ENCODE measurements around the gene ITPR1. TPM values are rescaled to one million over a fixed set of nuclear protein-coding genes. Genes with fewer than 3 reads are reported as not detected.
"Not testable (repeated sequence)": the region's sequence is repeated elsewhere in the genome, so short reads cannot be mapped to it uniquely, and the experiment has no call there.

The ITPR1 gene
- total RNA-seq, 4 donors from 2014 or later = 12.1 to 68.7 (median 25.6) TPM

DNA sequence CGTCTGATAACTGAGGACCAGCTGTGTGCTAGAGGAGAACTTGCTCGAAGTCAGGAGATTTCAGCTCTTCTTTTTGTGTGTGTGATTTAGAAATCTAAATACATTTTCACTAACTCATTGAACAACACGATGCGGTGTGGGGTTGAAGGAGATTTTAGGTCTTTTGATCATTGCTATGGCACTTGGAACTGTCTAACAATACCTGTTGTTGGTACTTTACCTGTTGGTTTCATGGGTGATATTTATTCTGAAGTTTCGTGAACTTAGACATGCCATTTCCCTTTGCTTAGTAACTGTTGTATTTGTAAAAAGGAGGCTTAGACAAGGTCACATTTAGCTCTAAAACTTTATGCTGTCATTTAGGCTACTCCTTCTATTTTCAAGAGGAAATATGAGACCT is 99.9 kb downstream of the ITPR1 start:
- Histone ChIP-seq H3K36me3 (no peaks in the 10 kb centered on the region), H3K4me1 (peaks cover 0 to 19% (median 0%) of the 10 kb centered on the region in 3 donors), H3K27me3 (no peaks in the 10 kb centered on the region), H3K4me3 (no peak overlapping the region), H3K27ac (no peak overlapping the region), H3K9me3 (no peaks in the 10 kb centered on the region)
- DNase-seq = no peak
- intact Hi-C loops (cut with DNase I) = no loop called here
- WGBS, 2 donors = 95 to 100% methylated on average over 5 of the region's 5 CpGs
- no peak for TF ChIP-seq POLR2A (IDR thresholded peaks at IDR 0.05)
- TF ChIP-seq, protein P1, sequence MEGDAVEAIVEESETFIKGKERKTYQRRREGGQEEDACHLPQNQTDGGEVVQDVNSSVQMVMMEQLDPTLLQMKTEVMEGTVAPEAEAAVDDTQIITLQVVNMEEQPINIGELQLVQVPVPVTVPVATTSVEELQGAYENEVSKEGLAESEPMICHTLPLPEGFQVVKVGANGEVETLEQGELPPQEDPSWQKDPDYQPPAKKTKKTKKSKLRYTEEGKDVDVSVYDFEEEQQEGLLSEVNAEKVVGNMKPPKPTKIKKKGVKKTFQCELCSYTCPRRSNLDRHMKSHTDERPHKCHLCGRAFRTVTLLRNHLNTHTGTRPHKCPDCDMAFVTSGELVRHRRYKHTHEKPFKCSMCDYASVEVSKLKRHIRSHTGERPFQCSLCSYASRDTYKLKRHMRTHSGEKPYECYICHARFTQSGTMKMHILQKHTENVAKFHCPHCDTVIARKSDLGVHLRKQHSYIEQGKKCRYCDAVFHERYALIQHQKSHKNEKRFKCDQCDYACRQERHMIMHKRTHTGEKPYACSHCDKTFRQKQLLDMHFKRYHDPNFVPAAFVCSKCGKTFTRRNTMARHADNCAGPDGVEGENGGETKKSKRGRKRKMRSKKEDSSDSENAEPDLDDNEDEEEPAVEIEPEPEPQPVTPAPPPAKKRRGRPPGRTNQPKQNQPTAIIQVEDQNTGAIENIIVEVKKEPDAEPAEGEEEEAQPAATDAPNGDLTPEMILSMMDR (IDR thresholded peaks at IDR 0.05) = no peak

DNA sequence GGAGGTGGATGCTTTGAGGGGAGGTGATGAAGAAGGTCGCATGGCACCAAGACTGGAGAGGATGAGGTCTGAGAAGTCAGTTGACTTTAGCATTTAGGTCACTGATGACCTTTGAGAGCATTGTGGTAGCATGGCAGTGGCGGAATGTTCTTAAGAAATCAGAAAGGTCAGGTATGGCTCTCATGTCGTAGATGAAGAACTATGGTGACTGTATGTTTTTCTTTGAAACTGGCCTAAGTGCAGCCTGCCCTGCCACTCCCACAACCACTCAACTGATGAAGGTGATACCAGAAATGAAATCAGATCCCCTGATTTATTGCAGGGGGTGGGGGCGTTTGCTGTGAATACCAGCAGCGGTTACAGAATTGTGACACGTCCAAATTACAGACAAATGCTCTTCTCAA is 102.6 kb downstream of the ITPR1 start:
- no peak for TF ChIP-seq POLR2A (IDR thresholded peaks at IDR 0.05)
- TF ChIP-seq, protein P1 (IDR thresholded peaks at IDR 0.05) = no peak
- Histone ChIP-seq H3K9me3 (no peaks in the 10 kb centered on the region), H3K27me3 (no peaks in the 10 kb centered on the region), H3K27ac (no peak overlapping the region), H3K36me3 (no peaks in the 10 kb centered on the region), H3K4me3 (no peak overlapping the region), H3K4me1 (no peaks in the 10 kb centered on the region)
- 85 to 94% methylated on average over 6 of the region's 6 CpGs for whole genome bisulfite sequencing, 2 donors
- intact Hi-C loops (cut with DNase I) = no loop called here
- no peak for DNase-seq

DNA sequence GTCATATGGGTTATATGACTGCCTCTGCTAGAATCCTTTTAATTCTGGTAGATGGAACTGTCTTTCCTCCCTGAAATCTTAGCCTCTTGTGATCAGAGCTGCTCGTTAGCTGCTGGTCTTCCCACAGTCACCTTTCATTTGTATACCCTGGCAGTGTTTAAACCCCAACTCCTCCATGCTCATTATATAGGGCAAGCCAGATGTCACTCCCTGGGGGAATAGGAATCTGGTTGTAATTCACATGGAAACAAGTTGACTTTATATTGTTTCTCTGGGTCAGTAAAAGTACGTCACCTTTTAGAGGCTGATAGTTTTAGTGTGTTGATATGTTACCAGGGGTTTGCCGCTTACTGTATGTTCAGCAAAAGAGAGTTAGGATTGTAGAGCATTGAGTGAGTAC is 103.5 kb downstream of the ITPR1 start:
- Histone ChIP-seq H3K36me3 (no peaks in the 10 kb centered on the region), H3K4me1 (no peaks in the 10 kb centered on the region), H3K4me3 (no peak overlapping the region), H3K27ac (no peak overlapping the region), H3K9me3 (no peaks in the 10 kb centered on the region), H3K27me3 (no peaks in the 10 kb centered on the region)
- intact Hi-C loops (cut with DNase I) = no loop called here
- WGBS, 2 donors = 53 to 78% methylated on average over 3 of the region's 3 CpGs
- no peak for TF ChIP-seq POLR2A (IDR thresholded peaks at IDR 0.05)
- TF ChIP-seq, protein P1 (IDR thresholded peaks at IDR 0.05) = no peak
- DNase-seq = no peak

DNA sequence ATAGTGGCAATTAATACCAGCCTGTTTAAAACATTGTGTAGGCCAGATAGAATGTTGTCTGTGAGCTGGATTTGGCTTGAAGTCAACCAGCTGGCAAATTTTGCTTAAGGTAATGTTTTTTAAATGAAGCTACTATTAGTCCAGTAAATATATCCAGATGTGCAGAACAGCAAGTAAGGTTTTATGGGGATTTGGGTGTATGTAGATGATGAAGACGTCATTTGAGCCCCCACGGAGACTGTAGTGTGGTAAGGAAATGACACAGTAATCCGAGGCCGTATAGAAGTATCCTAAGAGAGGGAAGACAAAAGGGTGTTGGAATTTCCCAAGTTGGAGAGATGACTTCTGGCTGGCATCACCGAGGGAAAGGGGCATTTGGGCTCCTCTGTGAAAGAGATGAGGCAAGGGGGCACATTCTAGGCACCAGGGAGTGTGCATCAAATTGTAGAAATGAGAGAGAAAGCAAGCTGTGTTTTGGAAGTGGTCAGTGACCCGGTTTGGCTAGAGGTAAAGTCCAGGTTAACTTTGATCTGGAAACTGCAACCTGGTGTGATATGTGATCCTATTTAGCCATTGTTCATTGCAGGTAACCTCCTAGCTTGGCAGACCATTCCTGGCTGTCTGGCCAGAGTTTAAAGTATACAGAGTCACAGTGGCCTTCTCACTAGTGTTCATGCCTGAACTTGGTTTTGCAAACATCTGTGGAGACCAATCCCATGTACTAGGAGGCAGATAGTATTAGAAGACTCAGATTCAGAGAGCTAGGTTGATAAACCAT is 104.2 kb downstream of the ITPR1 start:
- 61 to 63% methylated on average over 6 of the region's 6 CpGs for WGBS, 2 donors
- TF ChIP-seq, protein P1 (IDR thresholded peaks at IDR 0.05) = no peak
- TF ChIP-seq POLR2A (IDR thresholded peaks at IDR 0.05) = no peak
- Histone ChIP-seq H3K4me1 (no peaks in the 10 kb centered on the region), H3K4me3 (no peak overlapping the region), H3K27me3 (no peaks in the 10 kb centered on the region), H3K9me3 (no peaks in the 10 kb centered on the region), H3K27ac (no peak overlapping the region), H3K36me3 (no peaks in the 10 kb centered on the region)
- intact Hi-C loops (cut with DNase I) = no loop called here
- DNase-seq = no peak

DNA sequence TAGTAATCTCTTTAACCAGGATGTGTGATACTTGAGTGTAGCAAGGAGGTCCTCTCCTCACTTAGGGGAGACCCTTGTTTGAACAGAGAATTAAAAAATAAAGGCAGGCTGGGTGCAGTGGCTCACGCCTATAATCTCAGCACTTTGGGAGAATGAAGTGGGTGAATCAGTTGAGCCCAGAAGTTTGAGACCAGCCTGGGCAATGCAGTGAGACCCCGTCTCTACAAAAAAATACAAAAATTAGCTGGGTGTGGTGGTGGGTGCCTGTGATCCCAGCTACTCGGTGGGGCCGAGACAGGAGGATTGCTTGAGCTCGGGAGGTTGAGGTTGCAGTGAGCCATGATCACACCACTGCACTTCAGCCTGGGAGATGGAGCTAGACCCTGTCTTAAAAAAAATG is 105.1 kb downstream of the ITPR1 start:
- H3K36me3 ChIP-seq; H3K9me3 ChIP-seq; intact Hi-C loops (cut with DNase I); H3K27me3 ChIP-seq; H3K27ac ChIP-seq; H3K4me3 ChIP-seq; H3K4me1 ChIP-seq; DNase-seq: not testable (repeated sequence)
- WGBS, 2 donors = 84 to 98% methylated on average over 5 of the region's 5 CpGs

DNA sequence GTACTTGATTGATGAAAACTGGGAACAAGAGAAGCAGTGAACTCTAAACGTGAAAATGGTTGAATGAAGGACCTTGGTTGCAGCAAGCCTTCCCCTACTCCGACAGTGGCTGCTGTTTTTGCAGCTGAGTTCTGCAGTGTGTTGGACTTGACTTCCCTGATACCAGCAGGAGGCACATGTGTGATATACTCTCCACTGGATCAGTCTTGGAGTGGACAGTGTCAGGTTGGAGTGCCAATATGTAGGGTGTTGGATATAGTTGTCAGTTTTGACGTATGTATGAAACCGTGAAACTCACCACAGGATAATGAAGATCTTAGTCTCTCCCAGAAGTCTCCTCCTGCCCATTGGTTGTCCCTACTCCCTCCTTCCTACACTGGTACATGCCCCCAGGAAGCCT is 106.5 kb downstream of the ITPR1 start:
- Histone ChIP-seq H3K36me3 (no peaks in the 10 kb centered on the region), H3K27ac (no peak overlapping the region), H3K9me3 (no peaks in the 10 kb centered on the region), H3K4me1 (no peaks in the 10 kb centered on the region), H3K4me3 (no peak overlapping the region), H3K27me3 (no peaks in the 10 kb centered on the region)
- intact Hi-C loops (cut with DNase I) = no loop called here
- 71 to 85% methylated on average over 4 of the region's 4 CpGs for WGBS, 2 donors
- no peak for TF ChIP-seq POLR2A (IDR thresholded peaks at IDR 0.05)
- TF ChIP-seq, protein P1 (IDR thresholded peaks at IDR 0.05) = no peak
- DNase-seq = no peak

Measured in esophagus squamous epithelium (tissue), 5 donors.